Measurements from ENCODE around the gene MYO7B.

MYO7B gene

DNA sequence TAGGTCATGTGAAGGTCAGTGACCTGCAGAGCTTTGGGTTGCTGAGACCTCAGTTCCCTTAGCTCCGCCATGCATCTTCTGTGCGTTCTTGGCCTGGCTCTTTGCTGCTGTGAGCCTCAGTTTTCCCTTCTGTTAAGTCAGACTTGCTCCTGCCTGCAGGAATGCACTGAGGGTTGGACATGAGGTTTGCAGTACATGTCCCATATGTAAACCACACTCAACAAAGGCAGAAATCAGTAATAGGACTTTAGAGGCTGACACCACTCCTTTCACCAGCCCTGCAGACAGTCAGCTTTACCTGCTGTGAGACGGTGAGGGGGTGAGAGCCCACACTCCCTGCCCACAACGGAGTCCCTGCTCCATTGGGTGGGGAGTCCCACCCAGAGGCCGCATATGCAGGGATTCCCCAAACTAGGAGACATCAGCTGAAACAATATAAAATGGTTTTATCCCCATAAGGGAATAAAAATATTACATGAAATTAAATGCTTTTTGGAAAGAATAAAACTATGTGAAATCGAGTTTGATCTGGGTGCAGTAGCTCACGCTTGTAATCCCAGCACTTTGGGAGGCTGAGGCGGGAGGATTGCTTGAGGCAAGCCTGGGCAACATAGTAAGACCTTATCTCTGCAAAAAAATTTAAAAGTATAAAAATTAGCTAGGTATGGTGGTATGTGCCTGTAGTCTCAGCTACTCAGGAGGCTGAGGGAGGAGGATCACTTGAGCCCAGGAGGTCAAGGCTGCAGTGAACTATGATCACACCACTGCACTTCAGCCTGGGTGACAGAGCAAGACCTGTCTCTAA lies 55.1 kb downstream of the MYO7B start:
- DNase-seq = no peak

DNA sequence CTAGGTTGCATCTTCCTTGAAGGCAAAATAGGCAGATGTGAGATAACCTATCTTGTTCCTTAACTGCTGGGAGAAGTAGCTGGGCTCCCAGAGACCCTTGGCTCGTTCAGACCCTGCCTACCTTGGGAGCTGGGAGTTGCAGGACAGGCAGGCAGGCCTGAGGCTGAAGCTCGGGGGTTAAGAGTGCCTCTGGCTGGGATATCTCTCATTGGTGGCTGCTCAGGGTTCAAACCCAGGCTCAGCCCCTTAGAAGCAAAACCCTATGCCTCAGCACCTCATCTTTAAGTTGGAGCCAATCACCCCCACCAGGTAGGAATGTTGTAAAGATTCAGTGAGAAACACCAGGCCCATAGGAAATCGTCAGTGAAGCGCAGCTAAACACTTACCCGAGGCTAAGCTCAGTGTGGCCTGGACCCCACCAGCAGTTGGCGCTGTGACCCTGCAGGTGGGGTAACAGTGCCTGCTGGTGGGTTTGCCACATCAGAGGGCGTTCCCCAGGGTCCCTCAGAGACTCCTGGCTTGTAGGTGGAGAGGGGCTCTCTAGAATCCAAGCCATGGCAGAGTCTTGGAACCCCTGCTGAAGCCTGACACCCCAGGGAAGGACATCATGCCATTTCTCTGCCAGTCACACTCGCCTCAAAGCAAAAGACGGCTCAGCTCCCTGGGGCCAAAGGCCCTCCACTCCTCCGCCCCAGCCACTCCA lies 55.9 kb downstream of the MYO7B start:
- peak; percentile 51 to 66 for DNase-seq

DNA sequence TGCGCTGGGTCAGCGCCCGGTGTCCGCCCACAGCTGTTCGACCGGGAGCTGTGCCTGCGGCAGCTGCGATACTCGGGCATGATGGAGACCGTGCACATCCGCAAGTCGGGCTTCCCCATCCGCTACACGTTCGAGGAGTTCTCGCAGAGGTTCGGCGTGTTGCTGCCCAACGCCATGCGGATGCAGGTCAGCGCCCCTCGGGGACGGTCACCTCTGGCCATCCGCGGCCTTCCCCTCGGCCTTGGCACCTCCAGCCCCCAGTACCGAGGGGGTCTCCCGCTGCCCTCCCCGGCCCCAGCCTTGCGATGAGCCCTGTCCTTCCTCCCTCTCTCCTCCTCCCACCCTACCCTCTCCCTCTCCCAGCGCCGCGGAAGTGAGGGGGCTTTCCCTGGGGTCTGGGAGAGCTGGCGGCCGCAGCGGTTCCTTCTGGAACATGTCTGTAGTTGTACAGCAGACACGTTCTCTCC lies 57.3 kb downstream of the MYO7B start:
- no peak for DNase-seq

DNA sequence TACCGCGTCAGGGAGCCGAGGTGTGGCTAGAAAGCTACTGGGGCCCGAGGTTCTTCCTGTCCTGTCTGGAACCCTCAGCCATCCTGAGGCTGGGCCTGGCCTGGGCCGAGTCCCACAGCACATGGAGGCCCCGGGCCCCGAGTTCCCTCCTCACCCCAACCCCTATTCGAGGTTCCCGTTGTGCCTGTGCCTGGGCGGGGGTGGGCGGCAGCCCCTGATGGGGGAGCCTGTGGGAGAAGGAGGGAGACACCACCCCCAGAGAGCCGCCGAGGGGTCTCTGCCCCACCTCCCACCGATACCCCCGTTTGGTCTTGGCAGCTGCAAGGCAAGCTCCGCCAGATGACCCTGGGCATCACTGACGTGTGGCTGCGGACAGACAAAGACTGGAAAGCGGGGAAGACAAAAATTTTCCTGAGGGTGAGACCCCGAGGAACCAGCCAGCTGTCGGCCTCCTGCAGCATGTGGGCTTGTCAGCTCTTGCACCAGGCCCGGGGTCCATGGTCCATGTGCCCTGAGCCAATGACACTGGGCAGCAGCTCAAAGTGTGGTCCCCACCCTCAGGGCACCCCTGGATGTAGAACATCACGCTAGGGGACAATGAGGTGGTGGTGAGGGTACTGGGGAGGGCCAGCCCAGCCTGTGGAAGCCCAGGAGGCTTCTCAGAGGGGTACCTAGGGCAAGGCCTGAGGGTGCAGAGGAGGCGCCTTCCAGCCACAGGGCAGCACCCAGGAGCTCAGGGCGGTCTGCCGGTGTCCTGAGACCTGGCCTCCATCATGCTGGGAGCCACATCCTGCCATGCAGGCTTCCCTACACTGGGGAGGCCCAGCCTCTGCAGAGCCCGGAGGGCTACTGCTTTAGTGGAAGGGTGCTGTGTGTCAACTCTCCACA lies 58.0 kb downstream of the MYO7B start:
- no peak for DNase-seq

DNA sequence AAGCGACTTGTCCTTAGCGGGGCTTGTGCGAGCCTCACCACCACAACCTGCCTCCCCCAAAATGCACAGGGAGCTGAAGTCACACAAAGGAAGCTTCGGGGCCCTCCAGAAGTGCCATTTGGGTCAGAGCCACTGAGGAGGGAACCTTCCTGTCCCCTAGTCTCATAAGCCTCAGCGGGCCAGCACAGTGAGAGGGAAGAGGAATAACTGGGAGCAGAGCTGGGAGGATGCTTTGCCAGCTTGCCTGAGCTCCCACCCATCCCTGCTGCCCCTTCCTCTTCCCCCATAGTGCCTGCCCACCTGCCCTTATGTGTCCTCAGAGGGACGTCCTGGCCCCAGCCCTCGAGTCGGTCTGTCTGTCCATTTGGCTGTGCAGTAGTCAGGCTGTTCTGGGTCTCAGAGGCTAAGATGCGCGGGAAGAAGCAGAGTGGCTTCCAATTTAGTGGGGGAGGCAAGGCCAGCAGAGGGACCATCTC lies 58.7 kb downstream of the MYO7B start:
- no peak for DNase-seq

DNA sequence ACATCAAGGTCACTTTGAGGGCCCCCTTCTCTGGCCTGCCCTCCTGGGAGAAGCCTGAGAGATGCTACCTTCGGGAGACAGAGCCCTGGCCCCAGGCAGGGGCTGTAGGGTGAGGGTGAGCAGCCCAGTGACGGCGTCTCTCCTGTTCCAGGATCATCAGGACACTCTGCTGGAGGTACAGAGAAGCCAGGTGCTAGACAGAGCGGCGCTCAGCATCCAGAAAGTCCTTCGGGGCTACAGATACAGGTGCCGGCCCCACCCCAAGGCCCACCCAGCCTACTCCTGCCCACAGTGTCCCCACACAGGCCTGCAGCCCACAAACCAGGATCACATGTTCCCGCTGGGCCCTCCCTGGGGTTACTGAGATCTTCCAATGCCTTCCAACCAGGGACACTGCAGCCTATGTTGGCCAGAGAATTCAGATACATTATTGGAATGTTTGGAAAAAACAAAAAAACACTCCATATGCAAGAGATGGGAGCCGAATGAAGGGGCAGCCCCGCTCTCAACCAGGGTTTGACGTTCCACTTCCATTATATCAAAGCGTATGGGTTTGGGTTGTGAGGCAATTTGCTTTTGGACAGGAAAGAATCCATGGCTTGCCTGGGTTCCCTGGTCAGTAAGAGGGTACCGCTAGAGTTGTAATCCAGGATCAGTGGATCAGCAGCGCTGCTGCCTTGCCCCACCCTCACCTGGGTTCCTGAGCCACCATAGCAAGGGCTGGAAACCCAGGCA lies 61.0 kb downstream of the MYO7B start:
- DNase-seq = no peak

DNA sequence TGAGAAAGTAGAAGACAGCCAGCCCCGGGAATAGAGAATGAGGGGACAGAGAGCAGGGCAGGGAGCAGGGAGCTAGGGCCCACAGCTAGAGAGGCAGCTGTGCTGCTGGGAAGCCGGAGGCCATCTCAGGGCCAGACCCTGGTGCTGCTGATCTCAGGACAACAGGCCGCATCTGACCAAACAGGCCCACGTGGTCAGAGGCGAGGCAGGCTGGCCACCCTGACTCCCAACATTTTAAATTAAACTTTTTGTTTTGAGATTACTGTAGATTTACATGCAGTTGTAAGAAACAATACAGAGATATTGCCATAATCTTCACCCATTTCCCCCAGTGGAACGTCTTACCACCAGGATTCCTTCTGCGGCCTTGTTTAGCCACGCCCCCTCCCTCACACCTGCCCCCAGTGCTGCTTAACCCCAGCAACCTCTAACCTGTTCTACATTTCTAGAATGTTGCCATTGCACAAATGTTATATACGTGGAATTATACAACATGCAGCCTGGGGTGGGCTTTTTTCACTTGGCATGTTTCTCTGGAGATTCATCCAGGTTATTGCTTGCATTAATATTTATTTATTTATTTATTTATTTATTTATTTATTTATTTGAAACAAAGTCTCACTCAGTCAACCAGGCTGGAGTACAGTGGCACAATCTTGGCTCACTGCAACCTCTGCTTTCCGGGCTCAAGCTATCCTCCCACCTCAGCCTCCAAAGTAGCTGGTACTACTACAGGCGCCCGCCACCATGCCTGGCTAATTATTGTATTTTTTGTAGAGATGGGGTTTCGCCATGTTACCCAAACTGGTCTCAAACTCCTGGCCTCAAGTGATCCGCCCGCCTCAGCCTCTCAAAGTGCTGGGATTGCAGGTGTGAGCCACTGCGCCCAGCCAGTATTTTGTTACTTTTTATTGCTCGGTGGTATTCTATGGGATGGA lies 61.8 kb downstream of the MYO7B start:
- DNase-seq = no peak

DNA sequence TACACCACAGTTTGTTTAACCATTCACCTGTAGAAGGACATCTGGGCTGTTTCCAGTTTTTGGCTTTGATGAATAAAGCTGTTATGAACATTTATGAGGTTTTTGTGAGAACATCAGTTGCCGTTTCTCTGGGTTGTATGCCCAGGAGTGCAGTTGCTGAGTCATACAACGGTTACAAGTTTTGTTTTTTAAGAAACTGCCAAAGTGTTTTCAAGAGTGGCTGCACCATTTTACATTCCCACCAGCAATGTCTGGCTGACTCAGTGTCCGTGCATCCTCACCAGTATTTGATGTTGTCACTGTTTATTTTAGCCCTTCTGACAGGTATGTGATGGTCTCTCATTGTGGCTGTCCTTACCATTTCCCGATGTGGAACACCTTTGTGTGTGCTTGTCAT lies 62.5 kb downstream of the MYO7B start:
- DNase-seq = no peak

DNA sequence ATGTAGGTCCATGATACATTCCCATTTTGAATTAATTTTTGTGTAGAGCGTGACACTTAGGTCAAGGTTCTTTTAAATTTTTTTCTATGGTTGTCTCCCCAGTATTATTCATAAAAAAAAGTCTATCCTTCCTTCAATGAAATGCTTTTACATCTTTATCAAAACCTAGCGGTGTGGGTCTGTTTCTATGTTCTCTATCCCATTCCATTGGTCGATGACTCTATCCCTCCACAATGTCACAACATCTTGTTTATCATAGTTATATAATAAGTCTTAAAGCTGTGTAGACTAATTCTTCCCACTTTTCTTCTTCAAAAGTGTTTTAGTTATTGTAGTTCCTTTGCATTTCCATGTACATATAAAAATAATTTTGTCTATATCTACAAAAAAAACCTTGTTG lies 63.2 kb downstream of the MYO7B start:
- DNase-seq = no peak

DNA sequence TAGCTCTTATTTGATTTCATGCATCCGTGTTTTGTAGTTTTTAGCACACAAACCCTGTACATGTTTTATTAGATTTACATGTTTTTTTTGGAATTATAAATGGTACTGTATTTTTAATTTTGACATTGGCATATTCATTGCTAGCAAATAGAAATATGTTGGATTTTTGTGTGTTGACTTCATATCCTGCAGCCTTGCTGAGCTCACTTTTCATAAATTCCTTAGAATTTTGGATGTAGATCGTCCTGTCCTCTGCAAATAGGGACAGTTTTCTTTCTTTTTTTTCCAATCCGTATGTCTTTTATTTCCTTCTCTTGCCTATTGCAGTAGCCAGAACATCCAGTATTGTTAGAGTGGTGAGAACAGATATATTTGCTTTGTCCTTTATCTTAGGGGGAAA lies 63.7 kb downstream of the MYO7B start:
- DNase-seq = no peak

DNA sequence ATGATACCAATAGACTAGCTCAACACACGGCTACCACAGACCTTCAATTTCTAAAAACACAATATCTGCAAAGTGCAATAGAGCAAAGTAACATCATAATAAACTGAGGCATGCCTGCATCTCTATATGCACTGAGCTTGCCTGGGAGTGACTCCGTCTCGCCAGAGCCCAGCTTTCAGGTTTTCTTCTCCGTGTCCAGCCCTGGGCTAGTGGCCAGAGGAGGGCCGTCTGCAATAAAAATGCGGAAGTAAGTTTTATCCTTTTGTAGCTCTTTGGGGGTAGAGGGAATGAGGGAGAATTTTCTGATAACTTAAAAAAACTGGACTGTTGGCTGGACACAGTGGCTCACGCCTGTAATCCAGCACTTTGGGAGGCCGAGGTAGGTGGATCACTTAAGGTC lies 69.5 kb downstream of the MYO7B start:
- no peak for DNase-seq

DNA sequence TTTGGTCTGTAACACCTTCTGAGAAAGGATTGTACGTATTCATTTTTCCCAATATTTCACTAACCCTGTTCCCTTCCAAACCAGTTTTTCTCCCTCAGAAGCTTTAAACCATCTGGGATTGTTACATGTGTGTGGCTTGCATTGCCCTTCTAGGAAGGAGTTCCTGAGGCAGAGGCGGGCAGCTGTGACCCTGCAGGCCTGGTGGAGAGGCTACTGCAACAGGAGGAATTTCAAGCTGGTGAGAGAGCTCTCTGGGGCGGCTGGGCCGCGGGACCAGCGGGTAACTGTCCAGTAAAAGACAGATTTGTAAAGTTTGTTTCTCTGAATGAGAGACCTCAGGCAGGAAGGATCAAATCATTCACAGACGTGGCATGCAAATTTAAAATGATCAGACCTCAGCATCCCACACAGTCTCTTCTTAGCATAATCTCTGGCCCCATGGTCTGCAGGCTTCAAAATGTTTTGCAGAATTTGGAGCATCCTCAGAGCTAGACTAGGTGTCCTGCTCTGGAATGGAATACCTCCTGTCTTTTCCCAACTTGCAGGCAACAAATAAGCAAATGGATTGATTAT lies 70.3 kb downstream of the MYO7B start:
- no peak for DNase-seq

DNA sequence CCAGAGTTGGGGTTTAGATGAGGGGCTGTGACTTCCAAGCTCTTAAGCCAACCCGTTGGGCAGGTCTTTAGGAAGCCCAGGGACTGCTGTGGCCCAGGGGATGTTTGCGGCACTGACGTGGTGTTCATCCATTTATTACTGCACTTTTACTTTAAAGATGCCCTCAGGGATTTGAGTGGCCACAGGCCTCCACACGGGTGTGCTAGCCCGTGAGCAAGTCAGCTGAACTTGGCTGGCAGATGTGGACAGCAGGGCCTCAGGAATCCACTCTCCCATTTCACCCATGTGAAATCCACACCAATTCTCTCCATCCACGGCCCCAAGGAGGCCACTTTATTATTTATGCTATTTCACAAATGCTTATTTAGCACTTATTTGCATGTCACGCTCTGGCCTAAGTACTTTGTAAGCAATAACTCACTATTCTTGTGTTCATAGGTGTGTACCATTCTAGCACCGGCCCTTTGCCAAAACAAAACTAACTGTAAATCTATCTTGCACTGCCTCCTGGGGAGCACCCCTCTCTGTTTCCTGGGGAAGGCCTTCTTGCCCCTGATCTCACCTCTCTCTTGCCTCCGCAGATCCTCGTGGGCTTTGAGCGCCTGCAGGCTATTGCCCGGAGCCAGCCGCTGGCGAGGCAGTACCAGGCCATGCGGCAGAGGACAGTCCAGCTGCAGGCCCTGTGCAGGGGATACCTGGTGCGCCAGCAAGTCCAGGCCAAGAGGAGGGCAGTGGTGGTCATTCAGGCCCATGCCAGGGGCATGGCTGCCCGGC lies 71.3 kb downstream of the MYO7B start:
- no peak for DNase-seq

DNA sequence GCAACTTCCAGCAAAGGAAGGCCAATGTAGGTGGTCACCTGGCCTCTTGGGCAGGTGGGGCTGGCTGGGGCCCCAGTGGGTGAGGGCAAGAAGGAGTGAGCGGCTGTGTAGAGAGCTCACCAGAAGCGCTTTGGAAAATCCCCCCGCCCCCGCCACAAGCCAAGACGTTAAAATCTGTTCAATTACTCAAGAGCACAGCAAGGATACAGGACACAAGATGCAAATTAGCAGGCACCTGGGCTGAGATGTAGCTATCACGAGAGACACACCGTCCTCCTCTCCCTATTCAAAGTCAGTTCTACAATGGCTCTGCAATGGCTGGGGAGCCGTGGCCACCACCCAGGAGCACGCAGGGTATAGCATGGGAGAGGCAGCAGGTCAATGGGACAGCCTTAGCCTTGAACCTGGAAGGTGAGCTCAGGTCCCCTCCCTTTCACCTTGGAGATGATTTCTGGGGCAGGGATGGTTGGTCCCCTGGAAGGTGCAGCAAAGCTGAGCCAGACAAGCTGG lies 72.0 kb downstream of the MYO7B start:
- DNase-seq = no peak

DNA sequence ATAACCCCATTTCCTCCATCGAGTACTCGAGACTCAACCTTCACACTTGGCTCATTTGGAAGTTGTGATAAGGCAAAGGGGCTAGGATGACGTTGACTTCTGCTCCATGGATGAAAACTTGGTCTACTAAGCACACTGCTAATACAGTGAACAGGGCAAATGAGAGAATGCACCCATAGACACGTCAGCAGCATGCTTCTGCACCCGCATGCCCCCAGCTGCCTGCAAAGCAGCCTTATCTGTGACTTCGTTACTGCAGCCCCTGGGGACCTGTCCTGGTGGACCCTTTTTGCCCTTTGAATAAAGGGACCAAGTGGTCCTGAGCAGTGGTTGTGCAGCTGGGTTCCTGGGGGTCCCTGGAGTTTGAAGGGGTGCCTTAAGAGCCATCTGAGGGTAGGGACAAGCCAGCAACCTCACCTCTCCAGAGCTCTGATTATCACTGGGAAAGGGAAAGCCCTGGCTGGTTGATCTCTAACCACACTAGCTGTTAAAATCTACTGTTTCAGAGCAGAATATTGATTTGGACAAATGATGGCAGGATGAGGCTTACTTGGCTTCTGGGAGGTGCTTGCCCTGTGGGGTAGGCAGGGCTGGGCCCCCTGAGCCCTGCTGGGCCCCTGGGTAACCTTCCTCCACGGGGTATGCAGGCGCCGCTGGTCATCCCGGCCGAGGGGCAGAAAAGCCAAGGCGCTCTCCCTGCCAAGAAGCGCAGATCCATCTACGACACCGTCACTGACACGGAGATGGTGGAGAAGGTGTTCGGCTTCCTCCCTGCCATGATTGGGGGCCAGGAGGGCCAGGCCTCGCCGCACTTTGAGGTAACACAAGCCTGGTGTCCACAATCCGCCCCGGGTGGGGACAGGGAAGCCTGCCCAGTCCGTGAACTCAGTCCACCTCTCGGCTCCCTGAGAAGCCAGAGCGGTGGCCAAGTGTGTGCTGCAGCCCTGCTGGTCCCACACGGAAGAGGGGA lies 72.9 kb downstream of the MYO7B start:
- DNase-seq = no peak

DNA sequence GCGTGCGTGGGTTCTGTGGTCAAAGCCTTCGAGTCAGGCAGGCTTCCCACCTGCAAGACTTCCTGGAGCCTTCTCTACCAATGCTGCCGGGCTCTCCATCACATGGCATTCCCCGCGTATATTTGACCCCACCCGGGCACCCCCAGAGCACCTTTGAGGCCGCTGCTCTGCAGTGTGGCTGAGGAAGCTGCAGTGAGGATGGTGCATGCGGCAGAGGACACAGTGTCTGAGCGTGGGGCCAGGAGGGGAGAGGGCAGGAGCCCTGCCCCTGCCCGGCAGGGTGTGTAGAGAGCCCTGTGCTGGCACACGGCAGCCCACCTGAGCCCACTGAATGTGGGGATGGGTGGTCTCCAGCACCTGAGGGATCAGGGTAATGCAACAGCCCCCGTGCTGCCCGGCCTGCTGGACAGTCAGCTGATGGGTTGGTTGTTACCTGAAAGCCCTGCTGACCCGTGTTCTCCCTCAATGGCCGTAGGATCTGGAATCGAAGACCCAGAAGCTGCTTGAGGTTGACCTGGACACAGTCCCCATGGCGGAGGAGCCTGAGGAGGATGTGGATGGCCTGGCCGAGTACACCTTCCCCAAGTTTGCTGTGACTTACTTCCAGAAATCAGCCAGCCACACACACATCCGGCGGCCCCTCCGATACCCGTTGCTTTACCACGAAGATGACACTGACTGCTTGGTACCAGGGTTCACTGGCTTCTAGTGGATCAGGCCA lies 73.7 kb downstream of the MYO7B start:
- no peak for DNase-seq

DNA sequence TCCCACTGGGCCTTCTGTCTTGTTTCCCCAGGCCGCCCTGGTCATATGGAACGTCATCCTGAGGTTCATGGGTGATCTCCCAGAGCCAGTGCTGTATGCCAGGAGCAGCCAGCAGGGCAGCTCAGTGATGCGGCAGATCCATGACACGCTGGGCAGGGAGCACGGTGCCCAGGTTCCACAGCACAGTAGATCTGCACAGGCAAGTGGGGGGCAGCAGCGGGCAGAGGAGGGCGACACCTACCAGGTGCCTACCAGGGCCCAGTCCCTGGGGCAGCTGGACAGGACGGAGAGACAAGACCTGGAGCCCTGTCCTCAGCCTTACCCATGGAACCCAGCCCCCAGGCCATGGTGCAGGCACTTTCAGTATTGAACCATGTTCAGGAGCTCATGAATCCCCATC lies 74.3 kb downstream of the MYO7B start:
- no peak for DNase-seq

DNA sequence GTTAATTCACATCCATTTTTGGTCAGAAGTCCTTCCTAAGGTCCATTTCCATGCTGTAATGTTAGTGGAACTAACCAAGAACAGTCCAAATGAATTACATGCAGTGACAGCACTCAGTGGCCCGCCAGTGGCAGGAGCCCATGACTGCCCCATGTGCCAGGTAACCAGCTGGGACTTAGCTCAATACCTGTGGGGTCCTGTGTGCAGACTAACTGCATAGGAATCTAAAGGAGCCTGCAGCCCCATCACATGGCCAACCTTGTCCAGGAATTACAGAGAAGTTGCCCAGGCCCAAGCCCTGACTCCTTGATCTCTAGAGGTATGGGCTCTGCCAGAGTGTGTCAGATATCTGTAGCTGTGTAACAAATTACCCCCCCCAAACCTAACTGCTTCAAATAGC lies 75.1 kb downstream of the MYO7B start:
- DNase-seq = no peak
